GOT3 (cell line): ENCODE data around the gene ATP6V0D1.
"Not testable (repeated sequence)": the region's sequence is repeated elsewhere in the genome, so short reads cannot be mapped to it uniquely, and the experiment has no call there.

Experiments used
- DNase-seq: peaks from one replicate; lab custom pipeline; 2025; ENCODE audit warnings: mixed read lengths; lab: John Stamatoyannopoulos, UW

Gene ATP6V0D1

DNA sequence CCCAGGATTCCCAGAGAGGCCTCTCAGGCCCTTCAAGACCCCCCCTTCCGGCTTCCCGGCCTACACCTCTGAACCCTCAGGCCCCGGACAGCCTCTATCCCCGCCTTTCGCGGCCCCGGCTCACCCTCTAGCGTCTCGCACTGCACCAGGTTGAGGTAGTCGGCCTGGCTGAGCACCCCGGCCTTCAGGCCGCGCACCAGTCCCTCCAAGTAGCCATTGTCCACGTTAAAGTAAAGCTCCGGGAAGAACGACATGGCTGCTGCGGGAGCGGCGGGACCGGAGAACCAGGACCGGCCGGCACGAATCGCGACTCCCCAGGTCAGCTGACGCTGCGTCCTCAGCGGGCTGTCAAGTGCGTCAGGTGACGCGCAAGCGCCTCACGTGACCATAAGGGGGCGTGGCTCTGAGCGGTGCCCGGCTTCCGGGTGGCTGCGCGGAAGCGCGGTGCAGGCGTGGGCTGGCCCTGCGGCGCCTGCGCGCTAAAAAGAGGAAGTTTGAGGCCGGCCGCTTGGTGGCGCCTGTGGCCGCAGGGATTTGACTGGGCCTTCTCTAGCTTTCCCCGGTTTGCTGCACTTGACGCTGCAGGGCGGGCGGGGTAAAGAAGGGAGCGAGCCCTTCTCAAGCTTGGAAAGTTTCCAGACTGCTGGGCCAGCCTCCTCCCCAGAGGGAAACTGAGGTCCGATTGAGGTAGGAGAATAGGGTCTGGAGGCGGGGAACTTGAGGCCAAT lies at the start of gene ATP6V0D1:
Gene ATP6V0D1, minus strand, starts transcription at position 325 of the 728 bp plus-strand sequence. Its CDS starts 71 bp downstream, at position 254.
- peak; percentile 98 for DNase-seq

- no peak for DNase-seq
Measured at GRCh38 chr16:67530013-67530939, 49.3 kb upstream of the ATP6V0D1 start.

DNA sequence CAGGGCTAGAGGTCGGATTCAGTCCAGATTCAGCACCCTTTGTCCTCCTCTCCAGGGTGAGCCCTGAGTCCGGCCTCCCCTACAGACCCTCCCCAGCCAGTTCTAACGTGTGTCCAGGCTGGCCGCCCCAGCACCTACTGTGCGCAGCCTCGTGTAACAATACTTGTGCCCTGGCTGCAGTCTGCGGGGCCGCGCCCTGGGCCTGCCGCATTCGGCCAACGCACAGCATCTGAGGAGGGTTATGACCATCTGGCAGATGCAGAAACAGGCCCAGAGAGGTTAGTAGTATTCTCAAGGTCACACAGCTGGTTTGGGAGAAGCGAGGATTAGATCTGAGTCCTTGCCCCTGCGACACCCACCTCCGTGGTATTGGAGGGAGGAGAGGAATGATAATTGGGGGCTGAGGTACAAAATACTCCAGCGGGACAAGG lies 48.6 kb upstream of the ATP6V0D1 start:
- no peak for DNase-seq

DNA sequence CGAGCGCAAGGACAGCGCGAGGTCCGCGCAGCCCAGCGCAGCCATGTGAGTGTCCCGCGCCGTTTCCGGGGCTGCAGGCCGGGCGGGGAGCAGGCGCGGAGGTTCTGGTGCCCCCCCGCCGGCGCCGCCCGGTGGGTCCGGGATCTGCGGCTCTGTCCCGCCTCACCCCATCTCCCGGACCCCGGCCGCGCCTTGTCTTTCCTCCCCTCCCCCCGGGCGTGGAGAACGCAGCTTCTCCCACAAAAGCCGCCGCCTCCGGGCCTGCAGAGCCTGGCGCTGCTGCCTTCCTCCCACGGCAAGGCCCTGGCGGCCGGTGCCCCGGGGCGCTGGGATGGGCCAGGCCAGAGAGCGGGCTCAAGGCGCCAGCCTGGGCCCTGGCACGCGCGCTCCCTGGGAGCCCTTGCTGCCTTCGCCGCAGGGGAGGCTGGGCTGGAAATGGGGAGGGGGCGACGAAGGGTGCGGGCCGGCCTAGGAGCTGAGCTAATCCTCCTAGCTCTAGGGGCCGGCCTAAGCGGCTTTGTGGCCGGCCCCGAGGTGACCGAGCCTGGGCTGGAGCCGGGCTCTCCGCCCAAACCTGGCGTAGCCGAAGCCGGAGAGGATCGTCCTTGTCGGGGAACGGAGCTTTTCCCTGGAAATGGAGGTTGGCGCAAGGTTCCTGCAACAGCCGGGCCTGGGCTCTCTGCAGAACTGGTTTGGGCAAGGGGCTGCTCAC lies 48.1 kb upstream of the ATP6V0D1 start:
- DNase-seq, result no peak

GRCh38 chr16:67528222-67528869 lies 47.4 kb upstream of the ATP6V0D1 start, which contains the start of gene RIPOR1:
Gene RIPOR1 (plus strand): TSS chr16:67528829. CDS start chr16:67538447, 9,618 bp downstream.
- DNase-seq, result no peak

GRCh38 chr16:67526149-67526791 lies 45.3 kb upstream of the ATP6V0D1 start:
- DNase-seq, result no peak

GRCh38 chr16:67525176-67525860 lies 44.4 kb upstream of the ATP6V0D1 start:
- DNase-seq, result no peak

GRCh38 chr16:67521095-67521804 lies 40.3 kb upstream of the ATP6V0D1 start:
- peak; percentile 75 for DNase-seq

DNA sequence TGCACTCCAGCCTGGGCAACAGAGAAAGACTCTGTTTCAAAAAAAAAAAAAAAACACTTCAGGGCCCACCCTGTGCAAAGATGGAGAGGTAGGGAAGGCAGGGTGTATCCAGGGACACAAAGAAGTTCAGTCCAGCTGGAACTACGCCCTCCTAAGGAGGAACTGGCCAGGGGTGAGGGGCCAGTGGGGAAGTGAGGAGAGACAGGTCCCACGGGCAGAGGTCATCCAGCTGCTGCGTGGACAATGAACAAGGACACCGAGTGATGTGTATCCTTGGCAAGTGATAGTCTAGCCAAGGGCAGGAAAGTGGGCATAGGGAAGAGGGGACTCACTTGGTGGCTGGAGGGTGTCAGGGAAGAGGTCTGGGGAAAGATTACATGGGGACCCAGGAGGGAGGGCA lies 38.3 kb upstream of the ATP6V0D1 start:
- no peak for DNase-seq

DNA sequence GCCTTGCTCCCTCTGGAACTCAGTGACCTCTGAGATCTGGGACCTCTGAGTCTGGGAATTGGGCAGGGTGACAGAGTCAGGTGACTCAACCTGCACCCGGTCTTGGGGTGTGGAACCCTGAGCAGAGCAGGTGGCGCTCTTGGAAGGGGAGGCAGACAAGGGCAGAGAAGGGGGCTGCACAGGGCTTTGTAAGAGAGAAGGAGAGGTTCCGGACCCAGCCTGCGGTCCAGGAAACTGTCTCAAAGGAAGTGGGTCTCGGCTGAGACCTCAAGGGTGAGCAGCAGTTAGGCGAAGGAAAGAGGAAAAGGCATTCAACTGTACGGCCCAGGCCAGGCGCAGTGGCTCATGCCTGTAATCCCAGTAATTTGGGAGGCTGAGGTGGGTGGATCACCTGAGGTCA lies 37.7 kb upstream of the ATP6V0D1 start:
- no peak for DNase-seq

- no peak for DNase-seq
Measured at GRCh38 chr16:67517661-67518423, 36.9 kb upstream of the ATP6V0D1 start.

GRCh38 chr16:67517155-67517445 lies 36.1 kb upstream of the ATP6V0D1 start:
- no peak for DNase-seq

- DNase-seq, result no peak
Measured at GRCh38 chr16:67516296-67517154, 35.6 kb upstream of the ATP6V0D1 start.

DNA sequence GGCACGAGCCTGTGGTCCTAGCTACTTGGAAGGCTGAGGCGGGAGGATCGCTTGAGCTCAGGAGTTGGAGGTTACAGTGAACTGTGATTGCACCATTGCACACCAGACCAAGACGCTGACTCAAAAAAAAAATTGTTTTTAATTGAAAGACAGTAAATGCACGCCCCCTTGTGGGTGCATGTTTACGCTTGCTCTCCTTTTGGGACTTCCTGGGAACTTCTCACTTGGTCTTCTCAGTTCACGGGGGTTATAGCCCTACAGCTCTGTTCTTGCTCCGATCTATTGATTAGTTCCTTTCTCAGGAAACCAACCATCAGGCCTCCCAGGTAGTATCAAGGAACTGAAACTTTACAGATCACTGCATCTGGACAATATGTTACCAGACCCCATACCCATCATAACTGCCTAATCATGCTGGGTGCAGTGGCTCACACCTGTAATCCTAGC lies 33.4 kb upstream of the ATP6V0D1 start:
- DNase-seq, result peak; percentile 18

- not testable (repeated sequence) for DNase-seq
Measured at GRCh38 chr16:67513892-67514291, 32.9 kb upstream of the ATP6V0D1 start.

- DNase-seq, result no peak
Measured at GRCh38 chr16:67509016-67509415, 28.1 kb upstream of the ATP6V0D1 start.

- no peak for DNase-seq
Measured at GRCh38 chr16:67506468-67506867, 25.5 kb upstream of the ATP6V0D1 start.
